Measurements from ENCODE around the gene SPRR3.
"Not testable (repeated sequence)": the region's sequence is repeated elsewhere in the genome, so short reads cannot be mapped to it uniquely, and the experiment has no call there.

Gene SPRR3

DNA sequence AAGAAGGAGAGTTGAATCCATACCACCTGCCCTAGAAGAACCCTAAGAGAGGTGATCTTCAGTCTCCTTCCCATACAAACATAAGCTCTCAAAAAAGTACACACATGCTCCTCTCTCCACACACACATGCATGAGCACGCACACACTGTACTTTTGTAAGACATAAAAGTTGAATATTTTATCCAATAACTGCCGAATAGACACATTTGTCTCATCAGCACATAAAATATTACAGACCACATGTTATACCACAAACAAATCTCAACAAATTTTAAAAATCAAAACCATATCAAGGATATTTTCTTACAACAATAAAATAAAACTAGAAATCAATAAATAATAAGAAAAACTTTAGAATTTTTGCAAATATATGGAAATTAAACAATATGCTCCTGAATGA is 15.0 kb upstream of the SPRR3 start:
- DNase-seq, result no peak

DNA sequence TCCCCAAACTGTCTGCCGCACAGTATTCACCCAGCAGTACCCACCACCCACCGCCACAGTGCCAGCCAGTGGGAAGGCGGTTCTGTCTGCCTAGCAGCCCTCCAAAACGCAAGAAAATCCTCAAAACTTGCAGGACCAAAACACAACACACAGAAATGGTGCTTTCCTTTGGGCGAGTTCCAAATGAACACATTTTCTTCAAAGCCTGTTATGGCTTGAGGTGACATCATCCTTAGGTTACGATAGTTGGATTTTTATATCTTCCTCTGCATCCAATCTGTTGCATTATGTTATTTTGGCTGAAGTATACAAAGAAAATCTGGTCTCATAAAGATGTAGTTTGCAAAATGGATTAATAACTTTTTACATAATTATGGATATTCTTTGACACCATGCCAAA is 8.4 kb upstream of the SPRR3 start:
- DNase-seq, result no peak

DNA sequence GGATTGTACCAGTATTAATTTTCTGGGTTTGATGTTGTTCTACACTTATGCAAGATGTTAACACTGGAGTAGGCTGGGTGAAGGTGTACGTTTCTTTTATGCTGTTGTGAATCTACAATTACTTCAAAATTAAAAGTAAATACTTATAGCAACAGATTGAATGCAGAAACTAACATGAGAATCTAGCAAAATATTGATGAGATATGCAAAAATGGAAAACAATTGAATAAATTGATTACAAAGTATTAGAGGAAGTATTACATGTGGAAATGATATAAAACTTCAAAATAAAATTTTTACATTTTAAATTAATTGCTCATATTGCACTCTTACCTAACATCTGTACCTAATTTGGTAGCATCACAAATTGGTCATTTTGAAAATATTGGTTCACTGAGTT is 5.7 kb upstream of the SPRR3 start:
- no peak for DNase-seq

DNA sequence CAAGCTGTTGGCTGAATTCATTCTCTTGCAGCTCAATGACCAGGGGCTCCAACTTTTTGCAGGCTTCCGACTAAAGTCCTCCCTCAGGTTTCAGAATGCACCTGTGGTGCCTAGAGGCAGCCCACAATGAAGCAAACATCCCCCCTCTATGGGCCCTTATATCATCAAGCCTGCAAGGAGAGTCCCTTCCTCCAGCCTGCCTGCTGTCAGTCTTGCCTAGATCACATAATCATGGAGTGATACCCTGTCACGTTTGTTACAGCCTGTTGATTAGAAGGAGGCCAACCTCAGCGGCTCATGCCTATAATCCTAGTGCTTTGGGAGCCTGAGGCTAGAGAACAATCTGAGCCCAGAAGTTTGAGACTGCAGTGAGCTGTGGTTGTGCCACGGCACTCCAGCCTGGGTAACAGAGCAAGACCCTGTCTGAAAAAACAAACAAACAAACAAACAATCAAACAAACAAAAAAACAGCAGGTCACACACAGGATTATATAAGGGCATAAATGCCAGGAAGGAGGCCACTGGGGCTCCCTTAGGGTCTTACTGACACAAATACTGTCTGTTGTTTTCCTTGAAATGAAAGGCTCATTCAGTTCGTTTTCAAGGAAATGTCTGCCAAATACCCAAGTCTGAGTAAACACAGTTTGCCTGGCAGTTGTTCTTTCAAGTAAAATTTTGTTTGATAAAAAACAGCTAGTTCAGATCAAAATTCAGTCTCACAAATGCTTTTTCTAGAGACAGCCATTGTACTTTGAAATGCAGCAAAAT is 4.7 kb upstream of the SPRR3 start:
- DNase-seq, result no peak

DNA sequence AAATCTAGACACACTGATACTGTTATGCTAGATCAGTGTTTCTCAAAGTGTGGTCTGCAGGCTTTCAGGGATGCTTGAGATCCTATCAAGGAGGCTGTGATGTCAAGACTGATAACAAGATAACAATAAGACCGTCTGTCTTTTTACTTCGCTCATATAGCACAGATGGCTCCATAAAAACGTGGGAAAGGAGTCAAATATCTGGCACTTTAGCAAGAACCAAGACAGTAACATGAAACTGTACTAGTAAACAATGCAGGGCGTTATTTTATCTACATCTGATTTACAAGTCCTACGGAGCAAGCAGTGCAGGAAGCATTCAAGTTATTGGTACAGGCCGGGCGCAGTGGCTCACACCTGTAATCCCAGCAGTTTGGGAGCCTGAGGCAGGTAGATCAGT is 3.6 kb upstream of the SPRR3 start:
- DNase-seq, result no peak

DNA sequence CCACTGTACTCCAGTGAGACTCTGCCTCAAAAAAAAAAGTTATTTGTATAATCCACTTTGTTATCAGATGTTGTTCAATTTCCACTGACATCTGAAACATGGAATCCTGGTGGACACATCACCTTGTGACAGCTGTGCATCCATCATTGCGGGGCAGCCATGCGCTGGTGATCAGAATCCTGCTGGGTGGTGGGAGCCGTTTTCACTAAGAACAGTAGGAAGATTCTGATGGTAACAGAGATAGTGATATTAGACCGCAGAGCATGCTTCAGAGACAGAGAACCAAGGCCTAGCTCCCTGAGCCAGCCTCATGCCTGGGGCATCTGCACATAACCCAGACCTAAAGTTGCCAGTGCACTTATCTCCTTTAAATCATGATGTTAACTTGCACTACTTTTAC is 3.1 kb upstream of the SPRR3 start:
- no peak for DNase-seq

DNA sequence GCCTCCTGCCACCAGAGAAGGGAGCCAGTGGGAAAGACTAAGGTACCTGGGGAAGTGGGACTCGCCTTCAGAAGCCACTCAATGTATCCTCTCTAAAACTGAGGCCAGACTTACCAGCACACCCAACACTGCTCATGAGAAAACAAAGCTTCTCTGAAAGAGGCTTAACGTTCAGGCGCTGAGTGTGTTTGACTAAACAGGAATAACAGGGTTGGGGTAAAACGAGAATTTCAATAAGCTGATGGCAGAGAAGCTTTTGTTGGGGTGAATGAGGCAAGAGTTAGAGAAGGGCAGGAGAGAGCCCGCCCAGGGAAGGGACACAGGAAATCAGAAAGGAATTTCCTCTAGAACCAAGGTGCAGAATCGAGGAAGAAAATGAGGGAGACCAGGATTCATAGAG is 1.7 kb upstream of the SPRR3 start:
- DNase-seq, result no peak

DNA sequence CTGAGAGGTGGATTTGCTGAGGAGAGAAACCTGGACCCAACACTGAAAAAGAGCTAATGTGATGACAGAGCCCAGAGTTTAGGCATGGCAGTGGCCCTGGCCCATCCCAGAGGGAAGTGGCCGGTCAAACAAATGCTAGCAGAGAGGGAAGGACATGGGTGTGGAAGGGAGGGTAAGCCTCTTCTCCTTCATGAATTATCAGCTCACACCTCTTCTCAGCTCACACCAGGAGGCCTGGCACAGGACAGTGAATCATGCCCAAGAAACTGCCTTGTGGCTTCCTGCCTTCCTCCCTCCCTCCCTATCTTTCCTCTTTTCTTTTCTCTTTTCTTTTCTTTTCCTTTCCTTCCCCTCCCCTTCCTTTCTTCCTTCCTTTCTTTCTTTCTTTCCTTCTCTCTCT is 1.3 kb upstream of the SPRR3 start:
- no peak for DNase-seq

DNA sequence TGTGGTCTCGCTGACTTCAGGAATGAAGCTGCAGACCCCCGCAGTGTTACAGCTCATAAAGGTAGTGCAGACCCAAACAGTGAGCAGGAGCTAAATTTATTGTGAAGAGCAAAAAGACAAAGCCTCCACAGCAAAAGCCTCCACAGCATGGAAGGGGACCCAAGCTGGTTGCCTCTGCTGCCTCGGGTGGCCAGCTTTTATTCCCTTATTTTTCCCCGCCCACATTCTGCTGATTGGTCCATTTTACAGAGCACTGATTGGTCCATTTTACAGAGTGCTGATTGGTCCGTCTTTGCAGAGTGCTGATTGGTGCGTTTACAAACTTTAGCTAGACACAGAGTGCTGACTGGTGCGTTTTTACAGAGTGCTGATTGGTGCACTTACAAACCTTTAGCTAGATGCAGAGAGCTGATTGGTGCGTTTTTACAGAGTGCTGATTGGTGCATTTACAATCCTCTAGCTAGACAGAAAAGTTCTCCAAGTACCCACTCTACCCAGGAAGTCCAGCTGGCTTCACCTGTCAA is 9.7 kb downstream of the SPRR3 start:
- not testable (repeated sequence) for DNase-seq

DNA sequence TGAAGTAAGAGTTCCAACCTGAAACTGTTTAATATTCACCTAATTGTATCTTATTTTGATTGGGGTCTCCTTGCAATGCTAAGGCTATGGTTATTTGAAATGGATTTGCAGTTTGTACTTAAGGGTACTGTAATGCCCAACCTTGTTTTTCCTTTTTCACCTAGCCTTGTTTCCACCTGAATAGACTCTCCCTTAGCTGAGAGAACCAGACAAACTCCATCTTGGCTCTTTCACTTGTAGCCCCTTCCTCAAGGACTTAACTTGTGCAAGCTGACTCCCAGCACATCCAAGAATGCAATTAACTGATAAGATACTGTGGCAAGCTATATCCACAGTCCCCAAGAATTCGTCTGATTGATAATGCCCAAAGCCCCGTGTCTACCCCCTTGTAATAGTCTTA is 20.3 kb downstream of the SPRR3 start:
- DNase-seq, result not testable (repeated sequence)

DNA sequence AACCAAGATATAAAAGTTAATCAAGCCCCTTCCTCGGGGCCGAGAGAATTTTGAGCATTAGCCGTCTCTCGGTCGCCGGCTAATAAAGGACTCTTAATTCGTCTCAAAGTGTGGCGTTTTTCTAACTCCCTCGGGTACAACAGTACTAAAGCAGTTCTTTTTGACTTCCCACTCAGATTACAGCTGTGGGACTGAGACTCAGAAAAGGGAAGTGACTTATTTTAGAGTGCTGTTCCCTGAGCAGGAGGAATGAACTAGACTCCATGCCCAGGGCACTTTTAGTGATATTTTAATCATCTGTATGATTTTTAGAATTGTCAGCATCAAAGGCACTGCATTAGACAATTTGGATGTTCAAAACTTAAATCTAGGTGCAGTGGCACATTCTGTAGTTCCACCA is 20.8 kb downstream of the SPRR3 start:
- DNase-seq, result not testable (repeated sequence)

DNA sequence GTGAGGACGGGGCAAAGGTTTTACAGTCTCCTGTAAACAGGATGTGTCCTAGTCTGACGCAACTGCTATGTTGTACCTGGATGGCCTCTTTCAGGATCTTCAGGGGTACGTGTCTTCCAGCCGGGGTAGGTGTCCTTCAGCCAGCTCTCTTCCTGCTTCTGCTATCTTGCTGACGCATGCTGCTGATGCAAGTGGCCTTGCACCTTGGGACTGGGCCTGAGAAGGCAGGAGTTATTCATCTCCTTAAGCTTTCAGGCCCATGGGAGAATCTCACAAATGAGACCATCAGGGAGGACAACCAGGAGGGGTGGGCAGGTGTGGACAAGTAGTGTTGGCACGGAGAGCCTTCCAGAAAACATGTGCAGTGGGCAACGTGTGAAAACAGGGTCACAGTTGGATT is 21.6 kb downstream of the SPRR3 start:
- DNase-seq, result no peak

DNA sequence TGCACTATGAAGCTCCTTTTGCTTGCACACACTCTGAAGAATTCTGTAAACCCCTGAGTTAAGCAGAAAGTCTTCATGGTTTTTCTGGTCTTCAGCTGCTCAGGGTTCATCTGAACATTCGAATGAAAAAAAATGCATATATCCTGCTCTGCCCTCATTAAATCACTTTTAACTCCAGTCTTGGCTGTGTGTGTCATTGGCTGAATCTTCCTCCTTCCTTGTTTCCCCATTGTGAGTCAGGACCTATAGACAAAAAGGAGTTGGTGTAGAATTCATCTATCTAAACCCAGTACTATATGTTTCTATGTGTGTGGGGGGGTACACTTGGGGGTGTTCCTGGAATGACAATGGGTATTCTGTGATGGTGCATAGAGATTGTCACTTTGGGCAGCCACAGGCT is 22.9 kb downstream of the SPRR3 start:
- DNase-seq, result no peak

DNA sequence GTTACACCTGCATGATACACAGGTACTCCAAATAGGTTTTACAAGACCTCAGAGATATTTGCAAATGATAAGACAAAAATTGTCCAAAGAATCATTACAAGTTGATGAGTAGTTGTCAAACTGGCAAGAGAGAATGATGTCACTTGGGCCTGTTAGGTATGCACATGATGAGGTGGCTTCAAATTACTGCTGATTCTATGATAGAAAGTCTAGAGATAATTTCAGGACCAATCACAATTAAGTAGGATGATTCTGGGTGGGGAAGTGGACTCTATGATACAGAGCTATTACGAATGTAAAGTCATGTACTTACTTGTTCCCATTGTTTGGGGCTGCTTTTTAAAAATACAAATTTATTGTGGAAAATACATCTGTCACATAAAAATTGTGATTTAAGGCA is 24.2 kb downstream of the SPRR3 start:
- no peak for DNase-seq

DNA sequence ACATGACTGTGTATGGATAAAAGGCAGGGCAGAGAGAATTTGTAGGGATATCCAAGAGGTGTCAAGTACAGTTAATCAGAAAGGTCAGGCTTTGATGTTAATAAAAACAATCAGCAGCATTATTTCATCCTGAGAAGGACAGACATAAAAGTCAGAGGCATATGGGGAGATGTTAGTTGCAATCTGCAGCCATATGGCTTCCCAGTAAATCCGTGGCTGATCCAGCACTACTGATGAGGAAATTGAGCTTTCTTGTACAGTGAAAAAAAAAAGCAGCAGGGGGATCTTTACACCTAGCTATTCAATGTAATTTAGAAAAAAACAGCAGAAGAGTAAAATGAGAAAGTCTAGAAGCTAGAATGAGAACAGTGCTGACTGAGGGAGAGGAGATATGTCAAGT is 27.2 kb downstream of the SPRR3 start:
- DNase-seq, result no peak

DNA sequence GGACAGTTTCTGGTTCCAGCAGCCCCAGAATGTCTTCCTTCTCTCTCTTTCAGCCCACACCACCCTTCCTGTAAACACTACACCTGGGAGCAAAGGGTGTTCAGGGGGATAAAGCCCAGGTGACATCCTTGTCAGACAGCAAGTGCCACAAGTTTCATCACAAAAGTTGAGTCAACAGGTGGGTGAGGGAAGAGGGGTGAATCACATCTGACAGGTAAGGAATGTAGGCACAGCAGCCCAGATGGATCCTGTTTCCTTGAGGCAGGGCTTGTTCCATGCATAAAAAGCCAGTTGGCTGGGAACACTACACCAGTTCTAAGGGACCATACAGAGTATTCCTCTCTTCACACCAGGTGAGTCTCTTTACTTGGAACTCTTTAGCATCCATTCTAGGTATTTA is 29.3 kb downstream of the SPRR3 start, which contains the start of gene SPRR1B:
SPRR1B (plus strand) TSS at position 309 of the 400 bp plus-strand sequence. CDS start 1,143 bp downstream, outside the sequence.
- no peak for DNase-seq

DNA sequence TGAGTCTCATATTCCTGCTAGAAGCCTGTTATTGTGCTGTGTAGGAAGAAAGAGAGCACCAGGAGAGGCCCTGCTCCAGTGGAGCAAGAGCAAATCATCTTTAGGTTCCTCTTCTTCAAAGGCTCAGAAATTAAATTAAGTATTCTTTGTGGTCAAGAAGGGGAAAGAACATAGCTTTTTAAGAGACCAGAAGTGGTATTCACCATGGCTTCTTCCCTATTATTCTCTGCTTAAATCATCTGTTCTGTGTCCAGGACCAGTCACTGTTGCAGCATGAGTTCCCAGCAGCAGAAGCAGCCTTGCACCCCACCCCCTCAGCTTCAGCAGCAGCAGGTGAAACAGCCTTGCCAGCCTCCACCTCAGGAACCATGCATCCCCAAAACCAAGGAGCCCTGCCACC is 30.5 kb downstream of the SPRR3 start:
- no peak for DNase-seq

DNA sequence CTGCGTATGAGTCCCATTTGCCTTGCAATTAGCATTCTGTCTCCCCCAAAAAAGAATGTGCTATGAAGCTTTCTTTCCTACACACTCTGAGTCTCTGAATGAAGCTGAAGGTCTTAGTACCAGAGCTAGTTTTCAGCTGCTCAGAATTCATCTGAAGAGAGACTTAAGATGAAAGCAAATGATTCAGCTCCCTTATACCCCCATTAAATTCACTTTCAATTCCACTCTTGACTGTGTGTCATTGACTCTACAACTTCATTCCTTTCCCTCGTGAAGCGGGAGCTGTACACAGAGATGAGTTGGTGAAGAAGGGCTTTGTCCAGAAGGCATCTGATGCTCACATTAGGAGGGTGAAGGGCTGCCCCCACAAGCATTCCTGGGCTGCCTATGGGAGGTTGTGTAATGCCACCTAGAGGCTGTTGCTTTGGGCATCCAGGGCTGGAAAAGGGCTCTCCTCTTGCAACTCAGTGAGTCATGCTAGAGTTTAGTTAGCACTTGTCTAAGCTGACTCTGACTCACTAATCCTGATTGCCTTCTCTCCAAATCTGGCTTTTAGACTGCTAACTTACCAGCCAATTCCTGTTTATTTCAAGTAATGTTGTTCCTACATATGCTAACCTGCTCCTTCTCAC is 31.2 kb downstream of the SPRR3 start:
- no peak for DNase-seq

DNA sequence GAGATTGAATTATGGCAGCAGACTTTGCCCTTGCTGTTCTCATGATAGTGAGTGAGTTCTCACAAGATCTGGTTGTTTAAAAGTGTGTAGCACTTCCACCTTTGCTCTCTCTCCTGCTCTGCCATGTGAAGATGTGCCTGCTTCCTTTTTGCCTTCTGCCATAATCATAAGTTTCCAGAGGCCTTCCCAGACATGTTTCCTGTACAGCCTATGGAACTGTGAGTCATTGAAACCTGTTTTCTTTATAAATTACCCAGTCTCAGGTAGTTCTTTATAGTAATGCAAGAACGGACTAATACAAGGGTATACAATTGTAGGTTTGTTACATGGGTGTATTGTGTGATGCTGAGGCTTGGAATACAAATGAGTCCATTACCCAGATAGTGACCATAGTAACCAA is 33.7 kb downstream of the SPRR3 start:
- no peak for DNase-seq

DNA sequence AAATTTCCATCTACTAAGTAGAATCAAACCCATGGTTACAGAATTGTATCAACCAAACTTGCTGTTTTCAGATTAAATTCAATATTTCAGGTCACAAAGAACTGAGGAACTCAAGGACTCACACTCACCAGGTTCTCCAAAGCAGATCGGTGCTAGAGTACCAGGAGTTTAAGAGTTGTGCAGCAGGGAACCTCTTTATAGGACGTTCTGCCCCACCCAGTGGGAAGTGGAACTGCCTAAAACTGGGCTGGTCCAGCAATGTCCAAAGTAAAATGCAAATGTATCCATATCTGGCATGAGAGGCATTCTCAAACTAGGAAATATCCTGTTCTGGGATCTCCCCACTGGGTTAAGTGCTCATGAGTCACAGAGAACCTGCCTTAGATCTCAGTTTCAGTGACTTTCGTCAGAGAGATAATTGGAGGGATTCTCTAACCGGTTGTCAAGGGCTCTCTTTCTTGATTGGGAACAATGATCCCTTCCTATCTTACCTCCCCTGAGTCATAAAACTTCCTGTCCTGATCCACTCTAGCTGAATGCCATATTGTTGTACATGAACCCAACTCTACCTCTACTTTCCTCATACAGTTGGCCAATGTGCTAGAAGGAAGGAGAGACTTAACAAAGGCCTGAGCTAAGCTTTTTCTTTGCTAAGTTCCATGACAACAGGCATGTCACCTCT is 39.5 kb downstream of the SPRR3 start, which contains the start of gene SPRR2D:
SPRR2D (minus strand) TSS at position 171 of the 682 bp plus-strand sequence. CDS start 774 bp downstream, outside the sequence.
- no peak for DNase-seq

DNA sequence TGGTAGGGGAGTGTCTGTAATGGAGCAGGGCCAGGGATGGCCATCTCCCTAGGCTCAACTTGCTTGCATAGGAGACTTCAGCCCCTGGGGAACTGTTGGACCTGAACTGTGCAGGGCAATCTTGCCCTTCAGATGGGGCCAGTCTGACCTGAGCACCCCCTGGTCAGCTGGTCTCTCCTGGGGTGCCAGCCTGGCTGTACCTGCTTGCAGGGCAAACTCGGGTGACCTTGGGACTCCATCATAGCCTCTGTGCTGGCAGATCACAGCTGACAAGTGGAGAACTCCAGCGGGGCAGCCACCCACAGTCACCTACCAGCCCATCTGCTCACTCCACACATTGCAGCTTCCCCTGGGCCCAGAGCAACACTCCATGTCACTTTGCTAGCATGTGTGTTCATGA is 47.7 kb downstream of the SPRR3 start:
- DNase-seq, result no peak
